Mesenchymal stem cell (in vitro differentiated cells and primary cell): ENCODE measurements around the gene KRT76.

Source experiments
- DNase-seq: peaks from one replicate; pipeline ENCODE4 v3.0.0-alpha.2; 2013
- H2AFZ ChIP-seq: one replicate; pipeline ENCODE4 v1.6.1; 2013; ENCODE audit warnings: low read depth, mild to moderate bottlenecking, control low read depth, inconsistent platforms, low read length, moderate library complexity
- H2AK5ac ChIP-seq: 2 replicates; pipeline ENCODE4 v1.6.1; 2013; ENCODE audit warnings: low read length, moderate library complexity, mild to moderate bottlenecking, inconsistent platforms; ENCODE audit not compliant: severe bottlenecking
- H2BK120ac ChIP-seq: one replicate; pipeline ENCODE4 v1.6.1; 2013; ENCODE audit warnings: low read depth, mild to moderate bottlenecking, inconsistent platforms, low read length, moderate library complexity
- H2BK12ac ChIP-seq, 2 experiments: one replicate each; pipeline ENCODE4 v1.6.1; 2013; ENCODE audit warnings: inconsistent platforms in 2 of 2, low read length in 2 of 2, mild to moderate bottlenecking in 2 of 2, moderate library complexity in 2 of 2, control low read depth in 1 of 2
- H2BK15ac ChIP-seq: one replicate; pipeline ENCODE4 v1.6.1; 2013; ENCODE audit warnings: mild to moderate bottlenecking, low read depth, inconsistent platforms; ENCODE audit not compliant: poor library complexity, severe bottlenecking
- H2BK5ac ChIP-seq: 2 replicates; pipeline ENCODE4 v1.6.1; 2013; ENCODE audit warnings: low read depth, mild to moderate bottlenecking, low read length, control low read depth, inconsistent platforms; ENCODE audit not compliant: poor library complexity, severe bottlenecking
- H3K14ac ChIP-seq, 2 experiments: one replicate each; pipeline ENCODE4 v1.6.1; 2013; ENCODE audit warnings: inconsistent platforms in 2 of 2, low read length in 2 of 2, control low read depth in 1 of 2, mild to moderate bottlenecking in 1 of 2, moderate library complexity in 1 of 2
- H3K18ac ChIP-seq, 2 experiments: one replicate each; pipeline ENCODE4 v1.6.1; 2013; ENCODE audit warnings: inconsistent platforms in 2 of 2, low read length in 2 of 2, control low read depth in 1 of 2, low read depth in 1 of 2, mild to moderate bottlenecking in 1 of 2
- H3K23ac ChIP-seq, 2 experiments: one replicate each; pipeline ENCODE4 v1.6.1; 2013; ENCODE audit warnings: inconsistent platforms in 2 of 2, low read length in 2 of 2, mild to moderate bottlenecking in 2 of 2, moderate library complexity in 2 of 2, control low read depth in 1 of 2
- H3K27ac ChIP-seq: 2 replicates; pipeline ENCODE4 v1.5.1; 2013; ENCODE audit warnings: mild to moderate bottlenecking, moderate library complexity, low read length, control low read depth, inconsistent platforms; ENCODE audit not compliant: poor library complexity, severe bottlenecking
- H3K27me3 ChIP-seq, 2 experiments: 2 replicates each; pipeline versions ENCODE4 v1.6.1 to v1.7.0; 2013; ENCODE audit warnings: low read length in 2 of 2, mild to moderate bottlenecking in 2 of 2, moderate library complexity in 2 of 2, control low read depth in 1 of 2, inconsistent platforms in 1 of 2; ENCODE audit not compliant: control insufficient read depth in 1 of 2, insufficient read depth in 1 of 2
- H3K36me3 ChIP-seq, 2 experiments: 2 replicates each; pipeline versions ENCODE4 v1.6.1 to v1.7.0; 2013; ENCODE audit warnings: low read length in 2 of 2, control low read depth in 1 of 2, inconsistent platforms in 1 of 2, low read depth in 1 of 2, mild to moderate bottlenecking in 1 of 2; ENCODE audit not compliant: insufficient read depth in 2 of 2, control insufficient read depth in 1 of 2
- H3K4ac ChIP-seq, 2 experiments: one replicate each; pipeline ENCODE4 v1.6.1; 2013; ENCODE audit warnings: inconsistent platforms in 2 of 2, low read length in 2 of 2, mild to moderate bottlenecking in 2 of 2, moderate library complexity in 2 of 2, control low read depth in 1 of 2, low read depth in 1 of 2
- H3K4me1 ChIP-seq: 2 replicates; pipeline ENCODE4 v1.6.1; 2013; ENCODE audit warnings: low read depth, low read length, control low read depth; ENCODE audit not compliant: control insufficient read depth, insufficient read depth
- H3K4me2 ChIP-seq: 2 replicates; pipeline ENCODE4 v1.6.1; 2013; ENCODE audit warnings: low read length, mild to moderate bottlenecking, inconsistent platforms; ENCODE audit not compliant: poor library complexity, severe bottlenecking
- H3K4me3 ChIP-seq, 2 experiments: 2 replicates each; pipeline versions ENCODE4 v1.5.1 to v1.7.0; 2013; ENCODE audit warnings: low read length in 2 of 2, mild to moderate bottlenecking in 2 of 2, control low read depth in 1 of 2, low read depth in 1 of 2; ENCODE audit not compliant: insufficient read depth in 1 of 2
- H3K79me1 ChIP-seq: replicated peaks from 2 replicates; pipeline ENCODE4 v1.6.1; 2013; ENCODE audit warnings: mild to moderate bottlenecking, control low read depth, low read length, inconsistent platforms; ENCODE audit not compliant: poor library complexity, severe bottlenecking
- H3K9ac ChIP-seq: 2 replicates; pipeline ENCODE4 v1.7.0; 2013; ENCODE audit warnings: mild to moderate bottlenecking, low read length, moderate library complexity
- H3K9me3 ChIP-seq: 2 replicates; pipeline ENCODE4 v1.7.0; 2013; ENCODE audit warnings: mild to moderate bottlenecking, low read length; ENCODE audit not compliant: control insufficient read depth
- H4K8ac ChIP-seq: one replicate; pipeline ENCODE4 v1.6.1; 2013; ENCODE audit warnings: inconsistent platforms, mild to moderate bottlenecking, low read length, moderate library complexity
- H4K91ac ChIP-seq: one replicate; pipeline ENCODE4 v1.6.1; 2013; ENCODE audit warnings: mild to moderate bottlenecking, low read length, inconsistent platforms
- WGBS: methylation state at CpG from one replicate; pipeline ENCODE4 v1.1.7; 2013; ENCODE audit warnings: mixed read lengths; 5-methylcytosine and 5-hydroxymethylcytosine counted together

The KRT76 gene

DNA sequence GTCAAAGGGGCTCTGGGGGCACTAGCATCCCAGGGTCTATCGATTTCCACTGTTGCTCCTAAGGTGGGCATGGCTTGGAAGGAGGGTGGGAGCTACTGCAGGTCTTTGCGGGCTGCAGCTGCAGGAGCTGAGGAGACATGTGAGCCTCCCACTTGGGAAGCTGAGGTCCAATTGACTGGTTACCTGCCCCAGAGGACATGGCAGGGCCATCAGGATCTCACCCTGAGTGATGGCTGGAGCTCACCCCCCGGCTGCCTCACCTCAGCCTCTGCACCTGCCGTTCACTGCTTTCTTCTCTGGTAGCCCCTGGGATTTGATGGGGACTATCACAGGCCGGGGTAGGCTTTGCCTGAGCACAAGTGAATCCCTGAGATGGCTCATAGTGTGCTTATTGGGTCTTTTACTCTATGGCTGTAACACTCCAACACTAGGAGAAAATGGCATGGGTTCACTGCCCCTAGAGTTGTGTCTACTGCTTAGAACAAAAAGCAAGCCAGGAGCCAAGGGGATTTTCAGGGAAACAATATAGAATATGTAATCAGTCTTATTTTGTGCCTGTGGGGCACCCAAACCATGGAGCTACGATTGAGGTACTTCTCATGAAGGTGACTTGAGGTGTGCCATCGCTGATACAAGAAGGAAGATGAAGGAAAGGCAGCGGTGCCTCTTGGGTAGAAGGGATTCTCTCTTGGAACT, 40.0 kb upstream of the KRT76 start:
- H2AK5ac ChIP-seq, result no peak overlapping the region
- WGBS, result 86% methylated on average over 8 of the region's 8 CpGs

GRCh38 chr12:52815676-52816588, 38.8 kb upstream of the KRT76 start:
- Histone ChIP-seq H2AK5ac (no peak overlapping the region), H4K91ac (no peak overlapping the region), H3K9me3 (no peaks in the 10 kb centered on the region), H3K18ac (no peak overlapping the region), H2BK5ac (no peak overlapping the region), H3K27ac (no peak overlapping the region), H2BK15ac (no peak overlapping the region), H3K14ac (no peak overlapping the region), H3K23ac (no peak overlapping the region), H3K79me1 (no peaks in the 10 kb centered on the region), H3K9ac (no peak overlapping the region), H2BK12ac (no peak overlapping the region), H4K8ac (no peak overlapping the region), H3K4ac (no peak overlapping the region), H3K4me2 (no peak overlapping the region), H2BK120ac (no peak overlapping the region), H3K4me3 (no peak overlapping the region), H3K4me1 (peaks cover 3% of the 10 kb centered on the region), H2AFZ (no peak overlapping the region), H3K27me3 (peaks cover 25 to 74% of the 10 kb centered on the region in 2 experiments), H3K36me3 (no peaks in the 10 kb centered on the region)
- 74% methylated on average over 8 of the region's 9 CpGs for WGBS
- DNase-seq, result no peak

More for the DNA sequence above, 40.0 kb upstream of the KRT76 start:
- peaks cover 30 to 74% of the 10 kb centered on the region in 2 experiments for H3K27me3 ChIP-seq
- no peak overlapping the region for H2AFZ ChIP-seq
- no peak overlapping the region for H3K23ac ChIP-seq
- H3K36me3 ChIP-seq, result no peaks in the 10 kb centered on the region
- H3K4me1 ChIP-seq, result peaks cover 3% of the 10 kb centered on the region
- H2BK5ac ChIP-seq, result no peak overlapping the region
- H3K9ac ChIP-seq, result no peak overlapping the region
- no peak overlapping the region for H3K4ac ChIP-seq
- H2BK12ac ChIP-seq, result no peak overlapping the region
- no peak for DNase-seq
- H4K91ac ChIP-seq, result no peak overlapping the region
- no peak overlapping the region for H3K18ac ChIP-seq
- no peaks in the 10 kb centered on the region for H3K9me3 ChIP-seq
- H3K14ac ChIP-seq, result no peak overlapping the region
- no peak overlapping the region for H3K27ac ChIP-seq
- H3K4me2 ChIP-seq, result no peak overlapping the region
- no peak overlapping the region for H4K8ac ChIP-seq
- H2BK15ac ChIP-seq, result no peak overlapping the region
- no peaks in the 10 kb centered on the region for H3K79me1 ChIP-seq
- no peak overlapping the region for H3K4me3 ChIP-seq
- no peak overlapping the region for H2BK120ac ChIP-seq

GRCh38 chr12:52815161-52815560, 38.0 kb upstream of the KRT76 start:
- Histone ChIP-seq H3K9me3 (no peaks in the 10 kb centered on the region), H3K27me3 (peaks cover 19 to 72% of the 10 kb centered on the region in 2 experiments), H2AK5ac (no peak overlapping the region), H3K4ac (no peak overlapping the region), H2AFZ (no peak overlapping the region), H2BK12ac (no peak overlapping the region), H4K91ac (no peak overlapping the region), H3K9ac (no peak overlapping the region), H3K4me3 (no peak overlapping the region), H3K79me1 (no peaks in the 10 kb centered on the region), H3K18ac (no peak overlapping the region), H2BK120ac (no peak overlapping the region), H3K4me1 (peaks cover 3% of the 10 kb centered on the region), H2BK5ac (no peak overlapping the region), H2BK15ac (no peak overlapping the region), H3K27ac (no peak overlapping the region), H3K4me2 (no peak overlapping the region), H3K36me3 (no peaks in the 10 kb centered on the region), H4K8ac (no peak overlapping the region), H3K14ac (no peak overlapping the region), H3K23ac (no peak overlapping the region)
- 89% methylated on average over 2 of the region's 4 CpGs for WGBS
- no peak for DNase-seq

GRCh38 chr12:52814710-52815155, 37.6 kb upstream of the KRT76 start:
- Histone ChIP-seq H3K27me3 (peaks cover 19 to 70% of the 10 kb centered on the region in 2 experiments), H2BK120ac (no peak overlapping the region), H3K36me3 (no peaks in the 10 kb centered on the region), H3K9me3 (no peaks in the 10 kb centered on the region), H3K4me2 (no peak overlapping the region), H3K18ac (no peak overlapping the region), H2BK12ac (no peak overlapping the region), H4K8ac (no peak overlapping the region), H2AK5ac (no peak overlapping the region), H3K14ac (no peak overlapping the region), H3K4me3 (no peak overlapping the region), H2BK15ac (no peak overlapping the region), H3K79me1 (no peaks in the 10 kb centered on the region), H3K4ac (no peak overlapping the region), H3K4me1 (peaks cover 3% of the 10 kb centered on the region), H3K23ac (no peak overlapping the region), H2AFZ (no peak overlapping the region), H3K27ac (no peak overlapping the region), H2BK5ac (no peak overlapping the region), H4K91ac (no peak overlapping the region), H3K9ac (no peak overlapping the region)
- WGBS, result 76% methylated on average over 4 of the region's 4 CpGs
- no peak for DNase-seq
